ACC112 (cell line): ENCODE data around the gene CNDP1.
"Not testable (repeated sequence)": the region's sequence is repeated elsewhere in the genome, so short reads cannot be mapped to it uniquely, and the experiment has no call there.

ENCODE experiments used
- H2AFZ ChIP-seq: fragments of 200-600 bp; sonication (generic); one replicate; pipeline ENCODE4 v1.6.0; 2017; ENCODE audit warnings: antibody characterized with exemption, low read length; ENCODE audit not compliant: unreplicated experiment
- H3K27ac ChIP-seq: fragments of 200-600 bp; sonication (generic); 2 replicates; pipeline ENCODE4 v1.5.1; 2014; ENCODE audit warnings: low read depth, mild to moderate bottlenecking, antibody characterized with exemption, low read length, moderate library complexity
- H3K27me3 ChIP-seq: fragments of 200-600 bp; sonication (generic); 2 replicates; pipeline ENCODE4 v1.6.1; 2014; ENCODE audit warnings: mild to moderate bottlenecking, antibody characterized with exemption, low read length, moderate library complexity, mixed read lengths; ENCODE audit not compliant: insufficient read depth
- H3K36me3 ChIP-seq: fragments of 200-600 bp; sonication (generic); 2 replicates; pipeline ENCODE4 v1.6.1; 2016; ENCODE audit warnings: mild to moderate bottlenecking, antibody characterized with exemption, low read length, moderate library complexity, mixed read lengths; ENCODE audit not compliant: insufficient read depth
- H3K4me1 ChIP-seq: fragments of 200-600 bp; sonication (generic); one replicate; pipeline ENCODE4 v1.6.1; 2016; ENCODE audit warnings: low read length, mixed read lengths; ENCODE audit not compliant: insufficient read depth, unreplicated experiment, control insufficient read depth
- H3K4me3 ChIP-seq: fragments of 200-600 bp; sonication (generic); 2 replicates; pipeline ENCODE4 v1.5.1; 2014; ENCODE audit warnings: mild to moderate bottlenecking, low read depth, low read length
- H3K79me2 ChIP-seq: fragments of 200-600 bp; sonication (generic); one replicate; pipeline ENCODE4 v1.6.0; 2016; ENCODE audit warnings: low read length; ENCODE audit not compliant: control insufficient read depth, unreplicated experiment, insufficient read depth

Gene CNDP1

DNA sequence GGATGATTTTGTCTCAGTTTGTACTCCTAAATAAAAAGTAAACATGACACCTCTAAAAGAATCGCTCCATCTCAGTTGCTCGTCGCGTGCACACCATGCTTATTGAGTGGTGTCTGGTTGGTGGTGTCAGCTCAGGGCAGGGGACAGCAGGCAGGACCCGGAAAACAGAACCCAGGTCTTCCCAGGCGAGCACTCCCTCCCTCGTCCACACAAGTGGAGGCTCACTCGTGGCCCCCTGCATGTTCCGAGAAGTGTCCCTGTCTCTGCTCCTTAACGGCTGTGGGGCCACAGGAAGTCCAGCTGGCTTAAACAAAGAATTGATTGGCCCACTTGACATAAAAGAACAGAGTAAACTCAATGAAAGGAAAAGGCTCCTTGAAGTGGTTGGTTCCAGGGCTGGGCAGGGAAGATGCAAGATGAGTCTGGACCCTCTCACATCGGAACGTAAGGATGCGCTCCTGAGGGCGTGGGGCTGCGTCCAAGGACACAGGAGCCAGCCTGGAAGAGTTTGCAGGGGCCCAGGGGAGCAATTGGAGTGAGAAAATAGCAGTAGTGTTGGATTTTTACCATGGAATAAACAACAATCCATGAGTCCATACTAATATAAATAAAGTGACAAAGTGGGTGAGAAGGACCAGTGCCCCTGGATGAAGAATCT lies 13.1 kb upstream of the CNDP1 start:
- Histone ChIP-seq H2AFZ (no peak overlapping the region), H3K27me3 (no peaks in the 10 kb centered on the region), H3K4me3 (no peak overlapping the region), H3K27ac (no peak overlapping the region), H3K79me2 (no peaks in the 10 kb centered on the region), H3K4me1 (no peaks in the 10 kb centered on the region), H3K36me3 (no peaks in the 10 kb centered on the region)

DNA sequence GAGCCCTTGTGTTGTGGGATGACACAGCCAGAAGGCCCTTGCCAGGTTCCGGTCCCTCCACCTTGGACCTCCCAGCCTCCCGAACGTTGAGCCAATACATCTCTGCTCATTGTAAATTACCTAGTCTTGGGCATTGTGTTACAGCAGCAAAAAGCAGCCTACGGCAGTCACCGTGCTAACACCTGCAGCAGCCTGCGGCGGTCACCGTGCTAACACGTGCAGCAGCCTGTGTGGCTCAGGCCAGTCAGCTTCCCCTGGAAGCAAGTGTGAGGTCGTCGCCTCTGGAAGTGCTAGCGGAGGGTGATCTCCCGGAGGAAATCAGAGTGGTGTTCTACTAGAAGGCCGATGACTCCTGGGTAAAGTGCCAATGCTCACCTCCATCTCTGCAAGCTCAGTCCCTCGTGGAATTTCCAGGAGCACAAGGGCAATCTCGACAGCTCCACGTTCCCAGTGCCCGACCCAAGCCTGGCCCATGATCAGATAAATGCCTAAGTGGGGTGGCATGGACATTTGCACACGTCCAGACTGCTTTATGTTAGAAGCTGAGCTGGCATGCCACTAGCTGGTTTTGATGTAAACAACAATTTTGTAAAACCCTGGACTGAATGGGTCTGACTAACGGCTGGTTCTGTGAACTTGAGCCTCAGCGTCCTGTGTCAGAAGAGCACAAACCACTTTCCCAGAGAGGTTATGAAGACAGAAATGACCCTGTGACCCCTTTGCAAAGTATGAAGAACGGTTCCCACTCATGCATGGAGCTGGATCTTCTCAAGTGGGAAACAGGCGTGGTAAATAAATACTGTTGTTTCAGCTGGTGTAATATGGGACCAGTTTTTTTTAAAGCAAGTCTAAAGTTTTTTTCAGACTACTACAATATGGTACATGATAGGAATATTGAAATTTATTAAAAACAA lies 11.4 kb upstream of the CNDP1 start:
- H3K4me3 ChIP-seq, result no peak overlapping the region
- no peaks in the 10 kb centered on the region for H3K36me3 ChIP-seq
- no peak overlapping the region for H2AFZ ChIP-seq
- H3K4me1 ChIP-seq, result no peaks in the 10 kb centered on the region
- no peak overlapping the region for H3K27ac ChIP-seq
- H3K27me3 ChIP-seq, result peaks cover 14% of the 10 kb centered on the region
- no peaks in the 10 kb centered on the region for H3K79me2 ChIP-seq

DNA sequence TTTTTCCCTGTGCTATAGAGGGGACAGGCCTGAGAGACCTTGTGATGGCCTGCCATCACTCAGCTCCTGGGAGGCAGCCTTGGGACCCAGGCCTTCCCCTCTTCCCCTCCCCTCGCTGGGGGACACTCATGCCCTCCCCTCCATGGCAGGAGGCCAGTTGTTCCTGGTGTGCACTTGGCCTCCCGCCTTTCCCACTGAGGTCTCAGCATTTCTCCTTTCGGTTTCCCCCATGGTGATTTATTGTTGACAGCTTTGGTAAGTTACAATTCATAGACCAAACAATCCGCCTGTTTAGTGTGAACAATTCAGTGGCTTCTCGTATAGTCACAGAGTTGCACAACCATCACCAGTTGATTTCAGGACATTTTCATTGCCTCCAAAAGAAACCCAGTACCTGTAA lies 10.2 kb upstream of the CNDP1 start:
- Histone ChIP-seq H3K27ac (no peak overlapping the region), H3K79me2 (no peaks in the 10 kb centered on the region), H2AFZ (no peak overlapping the region), H3K4me1 (no peaks in the 10 kb centered on the region), H3K27me3 (peaks cover 17% of the 10 kb centered on the region), H3K4me3 (no peak overlapping the region), H3K36me3 (no peaks in the 10 kb centered on the region)

DNA sequence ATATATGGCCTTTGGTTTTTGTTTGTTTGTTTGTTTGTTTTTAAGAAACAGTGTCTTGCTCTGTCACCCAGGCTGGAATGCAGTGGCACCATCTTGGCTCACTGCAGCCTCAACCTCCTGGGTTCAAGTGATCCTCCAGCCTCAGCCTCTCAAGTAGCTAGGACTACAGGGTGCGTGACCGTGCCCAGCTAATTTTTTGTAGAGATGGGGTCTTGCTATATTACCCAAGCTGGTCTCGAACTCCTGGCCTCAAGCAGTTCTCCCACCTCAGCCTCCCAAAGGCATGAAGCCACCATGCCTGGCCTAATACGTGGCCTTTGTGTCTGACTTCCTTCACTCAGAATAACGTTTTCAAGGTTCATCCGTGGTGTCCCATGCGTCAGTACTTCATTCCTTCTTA lies 9.4 kb upstream of the CNDP1 start:
- not testable (repeated sequence) for H3K36me3 ChIP-seq, H3K4me1 ChIP-seq, H3K4me3 ChIP-seq, H2AFZ ChIP-seq, H3K27ac ChIP-seq, H3K79me2 ChIP-seq
- peaks cover 23% of the 10 kb centered on the region for H3K27me3 ChIP-seq

- H3K4me3 ChIP-seq, result no peak overlapping the region
- H3K4me1 ChIP-seq, result no peaks in the 10 kb centered on the region
- H3K79me2 ChIP-seq, result no peaks in the 10 kb centered on the region
- H2AFZ ChIP-seq, result no peak overlapping the region
- H3K36me3 ChIP-seq, result no peaks in the 10 kb centered on the region
- no peak overlapping the region for H3K27ac ChIP-seq
- peaks cover 30% of the 10 kb centered on the region for H3K27me3 ChIP-seq
Measured at GRCh38 chr18:74525741-74526140, 8.6 kb upstream of the CNDP1 start.

- Histone ChIP-seq H3K4me1 (no peaks in the 10 kb centered on the region), H2AFZ (no peak overlapping the region), H3K27me3 (peaks cover 36% of the 10 kb centered on the region), H3K79me2 (no peaks in the 10 kb centered on the region), H3K27ac (no peak overlapping the region), H3K36me3 (no peaks in the 10 kb centered on the region), H3K4me3 (no peak overlapping the region)
Measured at GRCh38 chr18:74526488-74526887, 7.8 kb upstream of the CNDP1 start.

DNA sequence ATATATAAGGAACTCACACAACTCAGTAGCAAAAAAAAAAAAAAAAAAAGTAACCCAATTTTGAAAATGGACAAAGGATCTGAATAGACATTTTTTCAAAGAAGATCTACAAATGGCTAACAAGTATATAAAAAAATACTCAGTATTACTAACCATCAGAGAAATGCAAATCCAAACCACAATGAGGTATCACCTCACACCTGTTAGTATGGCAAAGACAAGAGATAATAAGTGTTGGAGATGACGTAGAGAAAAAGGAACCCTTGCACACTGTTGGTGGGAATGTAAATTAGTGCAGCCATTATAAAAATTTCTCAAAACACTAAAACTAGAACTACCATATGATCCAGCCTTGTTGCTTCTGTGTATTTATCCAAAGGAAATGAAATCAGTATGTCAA lies 5.8 kb upstream of the CNDP1 start:
- Histone ChIP-seq H3K36me3 (no peaks in the 10 kb centered on the region), H3K27ac (no peak overlapping the region), H2AFZ (no peak overlapping the region), H3K27me3 (peaks cover 50% of the 10 kb centered on the region), H3K79me2 (no peaks in the 10 kb centered on the region), H3K4me1 (no peaks in the 10 kb centered on the region), H3K4me3 (no peak overlapping the region)

- no peaks in the 10 kb centered on the region for H3K4me1 ChIP-seq
- no peaks in the 10 kb centered on the region for H3K36me3 ChIP-seq
- H3K4me3 ChIP-seq, result no peak overlapping the region
- peaks cover 53% of the 10 kb centered on the region for H3K27me3 ChIP-seq
- H3K27ac ChIP-seq, result no peak overlapping the region
- H2AFZ ChIP-seq, result no peak overlapping the region
- no peaks in the 10 kb centered on the region for H3K79me2 ChIP-seq
Measured at GRCh38 chr18:74528913-74529312, 5.4 kb upstream of the CNDP1 start.

GRCh38 chr18:74529378-74529777 lies 4.9 kb upstream of the CNDP1 start:
- Histone ChIP-seq H3K27me3 (peaks cover 55% of the 10 kb centered on the region), H3K79me2 (no peaks in the 10 kb centered on the region), H3K4me3 (no peak overlapping the region), H3K27ac (no peak overlapping the region), H3K4me1 (no peaks in the 10 kb centered on the region), H3K36me3 (no peaks in the 10 kb centered on the region), H2AFZ (no peak overlapping the region)

DNA sequence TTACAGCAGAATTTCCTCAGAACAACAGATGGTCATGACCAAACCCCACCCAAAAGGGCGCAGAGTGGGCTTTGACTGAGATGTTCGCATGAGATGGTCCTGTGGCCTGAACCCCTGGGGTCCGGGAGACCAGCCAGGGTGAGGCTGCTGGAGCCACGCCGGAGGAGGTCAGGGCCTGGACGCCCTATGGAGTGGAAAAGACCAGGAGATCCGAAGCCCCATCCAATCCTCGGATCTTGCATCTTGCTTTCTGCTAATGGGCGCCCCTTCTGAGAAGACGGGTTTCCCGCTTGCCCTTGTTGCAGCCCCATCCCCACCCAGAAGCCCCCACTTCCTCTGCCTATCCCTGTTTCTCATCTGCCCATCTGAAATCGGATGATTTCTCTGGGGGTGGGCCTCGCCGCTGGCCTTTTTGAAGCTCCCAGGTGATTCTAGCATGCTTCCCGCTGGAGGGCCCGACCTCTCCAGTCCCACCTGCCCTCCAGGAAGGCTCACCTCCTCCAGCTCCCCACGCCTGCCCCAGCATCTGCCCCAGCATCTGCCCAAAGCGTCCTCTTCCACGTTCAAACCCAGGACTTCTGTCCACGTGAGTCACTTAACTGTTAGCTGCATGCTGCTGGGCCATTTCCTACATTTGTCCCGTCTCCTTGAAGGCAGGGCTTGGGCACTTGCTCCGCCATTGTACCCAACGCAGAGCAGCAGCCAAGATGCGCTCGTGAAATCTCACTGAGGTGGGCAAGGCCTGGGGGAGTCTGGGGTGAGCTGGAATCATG lies 4.3 kb upstream of the CNDP1 start:
- Histone ChIP-seq H2AFZ (no peak overlapping the region), H3K27me3 (peaks cover 59% of the 10 kb centered on the region), H3K79me2 (no peaks in the 10 kb centered on the region), H3K4me3 (no peak overlapping the region), H3K27ac (no peak overlapping the region), H3K36me3 (no peaks in the 10 kb centered on the region), H3K4me1 (no peaks in the 10 kb centered on the region)
